IMR-90 (cell line): ENCODE results near the gene DOCK7. TPM values are rescaled to one million over a fixed set of nuclear protein-coding genes. Genes with fewer than 3 reads are reported as not detected.

ENCODE experiments used
- ATAC-seq: fragments of 200-7000 bp; cut with Tn5 transposase; 2 replicates; pipeline ENCODE4 v1.9.1; 2020; ENCODE audit warnings: low read depth, mild to moderate bottlenecking, moderate library complexity
- BruUV-seq: library from RNA; stranded (reverse); fragments of 400-500 nt; replicated peaks from 2 replicates; lab custom pipeline; 2021; lab: Mats Ljungman, UMichigan
- CTCF ChIA-PET: fragments of 300-600 bp; formaldehyde crosslinking; extraction: SDS; loops from one replicate; lab custom pipeline; 2021; ENCODE audit warnings: antibody characterized with exemption; lab: Yijun Ruan, JAX
- POLR2A ChIA-PET: fragments of 300-600 bp; sonication (Branson Sonifier 250); formaldehyde crosslinking; loops from one replicate; lab custom pipeline; 2022; ENCODE audit warnings: antibody characterized with exemption; ENCODE audit not compliant: unreplicated experiment; lab: Charles Lee
- DNase-seq: peaks from one replicate; pipeline ENCODE4 v3.0.0; 2013
- H2AFZ ChIP-seq: replicated peaks from 2 replicates; pipeline ENCODE3; 2013; ENCODE audit warnings: low read length, mild to moderate bottlenecking; ENCODE audit not compliant: poor library complexity
- H2AK5ac ChIP-seq: 2 replicates; pipeline ENCODE4 v1.6.1; 2013; ENCODE audit warnings: low read depth, low read length, inconsistent platforms
- H2AK9ac ChIP-seq: replicated peaks from 2 replicates; pipeline ENCODE3; 2013; ENCODE audit warnings: mild to moderate bottlenecking, low read depth, low read length, moderate library complexity; ENCODE audit not compliant: poor library complexity
- H2BK120ac ChIP-seq: 2 replicates; pipeline ENCODE4 v1.6.1; 2013; ENCODE audit warnings: low read depth, low read length, inconsistent platforms
- H2BK15ac ChIP-seq: 3 replicates; pipeline ENCODE4 v1.6.1; 2013; ENCODE audit warnings: low read depth, low read length, inconsistent platforms
- H2BK20ac ChIP-seq: 2 replicates; pipeline ENCODE4 v1.6.1; 2013; ENCODE audit warnings: low read depth, mild to moderate bottlenecking, inconsistent platforms, low read length, moderate library complexity
- H2BK5ac ChIP-seq: 2 replicates; pipeline ENCODE4 v1.6.1; 2013; ENCODE audit warnings: mild to moderate bottlenecking, low read depth, low read length, inconsistent platforms; ENCODE audit not compliant: poor library complexity, severe bottlenecking
- H3K14ac ChIP-seq: replicated peaks from 2 replicates; pipeline ENCODE4 v1.6.1; 2013; ENCODE audit warnings: low read depth, low read length, inconsistent platforms
- H3K18ac ChIP-seq: 2 replicates; pipeline ENCODE4 v1.6.1; 2013; ENCODE audit warnings: low read depth, low read length, control low read depth
- H3K23ac ChIP-seq: 2 replicates; pipeline ENCODE4 v1.6.1; 2013; ENCODE audit warnings: low read depth, low read length, inconsistent platforms
- H3K27ac ChIP-seq: 2 replicates; pipeline ENCODE4 v1.5.1; 2013; ENCODE audit warnings: mild to moderate bottlenecking, control low read depth, low read length; ENCODE audit not compliant: insufficient read depth
- H3K27me3 ChIP-seq: 2 replicates; pipeline ENCODE4 v1.6.1; 2013; ENCODE audit warnings: low read length; ENCODE audit not compliant: control insufficient read depth, insufficient read depth
- H3K36me3 ChIP-seq: 2 replicates; pipeline ENCODE4 v1.6.1; 2013; ENCODE audit warnings: low read length, mixed read lengths; ENCODE audit not compliant: control insufficient read depth, insufficient read depth
- H3K4ac ChIP-seq: 2 replicates; pipeline ENCODE4 v1.6.1; 2013; ENCODE audit warnings: low read depth, low read length, inconsistent platforms
- H3K4me1 ChIP-seq: 2 replicates; pipeline ENCODE4 v1.6.1; 2013; ENCODE audit warnings: low read length, mixed read lengths; ENCODE audit not compliant: control insufficient read depth, insufficient read depth
- H3K4me2 ChIP-seq: 2 replicates; pipeline ENCODE4 v1.6.1; 2013; ENCODE audit warnings: low read depth, mild to moderate bottlenecking, control low read depth, low read length, moderate library complexity
- H3K4me3 ChIP-seq: 2 replicates; pipeline ENCODE4 v1.5.1; 2013; ENCODE audit warnings: low read depth, mild to moderate bottlenecking, control low read depth, low read length, moderate library complexity; ENCODE audit not compliant: insufficient read depth
- H3K56ac ChIP-seq: 2 replicates; pipeline ENCODE4 v1.6.1; 2013; ENCODE audit warnings: low read length, inconsistent platforms; ENCODE audit not compliant: insufficient read depth; ENCODE audit errors: extremely low read depth
- H3K79me1 ChIP-seq, 2 experiments: 2 replicates each; pipeline ENCODE4 v1.6.1; 2013; ENCODE audit warnings: low read length in 2 of 2, inconsistent platforms in 1 of 2, low read depth in 1 of 2
- H3K9ac ChIP-seq: 2 replicates; pipeline ENCODE4 v1.6.1; 2013; ENCODE audit warnings: low read depth, low read length, control low read depth
- H3K9me1 ChIP-seq: 2 replicates; pipeline ENCODE4 v1.6.1; 2013; ENCODE audit warnings: low read length, inconsistent platforms; ENCODE audit not compliant: insufficient read depth
- H3K9me3 ChIP-seq: 2 replicates; pipeline ENCODE4 v1.6.1; 2013; ENCODE audit warnings: low read length; ENCODE audit not compliant: control insufficient read depth, insufficient read depth
- H4K20me1 ChIP-seq: 2 replicates; pipeline ENCODE4 v1.6.1; 2013; ENCODE audit warnings: low read length, inconsistent platforms; ENCODE audit not compliant: insufficient read depth
- H4K5ac ChIP-seq: 2 replicates; pipeline ENCODE4 v1.6.1; 2013; ENCODE audit warnings: mild to moderate bottlenecking, low read depth, low read length, control low read depth
- H4K8ac ChIP-seq, 2 experiments: 2 replicates each; pipeline ENCODE4 v1.6.1; 2013; ENCODE audit warnings: low read depth in 2 of 2, low read length in 2 of 2, control low read depth in 1 of 2, inconsistent platforms in 1 of 2
- H4K91ac ChIP-seq: 2 replicates; pipeline ENCODE4 v1.6.1; 2013; ENCODE audit warnings: low read depth, low read length, inconsistent platforms; ENCODE audit not compliant: insufficient read depth
- CHD1 ChIP-seq: IDR thresholded peaks from 2 replicates; pipeline ENCODE4 v1.6.1; 2012; ENCODE audit warnings: low read depth, low read length, improper control_type of control experiment
- MAZ ChIP-seq: IDR thresholded peaks from 2 replicates; pipeline ENCODE4 v1.6.1; 2012; ENCODE audit warnings: low read depth, mild to moderate bottlenecking, low read length, improper control_type of control experiment, moderate library complexity, borderline replicate concordance
- RAD21 ChIP-seq: IDR thresholded peaks from 2 replicates; pipeline ENCODE4 v1.6.1; 2012; ENCODE audit warnings: low read length, improper control_type of control experiment
- RCOR1 ChIP-seq: IDR thresholded peaks from 2 replicates; pipeline ENCODE4 v1.6.1; 2012; ENCODE audit warnings: mild to moderate bottlenecking, low read length, improper control_type of control experiment; ENCODE audit not compliant: insufficient replicate concordance
- dilution Hi-C: fragments of 300-500 bp; cut with HindIII; formaldehyde crosslinking; loops from one replicate; pipeline ENCODE4 v1.14.3; 2018; ENCODE audit warnings: low sequenced_read_pairs; ENCODE audit not compliant: unreplicated experiment
- in situ Hi-C: fragments of 300-500 bp; cut with MboI; formaldehyde crosslinking; loops from 3 replicates; pipeline ENCODE4 v1.14.3; 2019; ENCODE audit warnings: low sequenced_read_pairs, inconsistent platforms, mixed read lengths
- intact Hi-C: fragments of 100-400 bp; cut with micrococcal nuclease; formaldehyde crosslinking; loops from 2 replicates; pipeline ENCODE4 v1.10.0; 2022
- polyA plus RNA-seq, 3 experiments: library from polyadenylated mRNA; depleted of rRNA; stranded (reverse); fragments of >200 nt; gene quantifications; 2 replicates each; pipeline ENCODE4 v1.2.3, GENCODE V29; 2012; ENCODE audit warnings: low replicate concordance in 1 of 3
- total RNA-seq: library from RNA; depleted of rRNA; stranded (reverse); fragments of >200 nt; gene quantifications from 2 replicates; pipeline ENCODE4 v1.2.3, GENCODE V29; 2012
- TF ChIP-seq, protein P1 (sequence below): fragments of 150-350 bp; IDR thresholded peaks from 2 replicates; pipeline ENCODE4 v1.6.1; 2017; ENCODE audit warnings: mild to moderate bottlenecking, antibody characterized with exemption, low read length, low read depth
- TF ChIP-seq, protein P2 (sequence below): fragments of 150-350 bp; IDR thresholded peaks from 2 replicates; pipeline ENCODE4 v1.6.1; 2016; ENCODE audit warnings: low read depth, mild to moderate bottlenecking, low read length, moderate library complexity, borderline replicate concordance

DOCK7 gene
- total and polyA plus RNA-seq, 2 of the 4 experiments (the other 2 are of a cell fraction): 38.0 to 97.7 TPM

DNA sequence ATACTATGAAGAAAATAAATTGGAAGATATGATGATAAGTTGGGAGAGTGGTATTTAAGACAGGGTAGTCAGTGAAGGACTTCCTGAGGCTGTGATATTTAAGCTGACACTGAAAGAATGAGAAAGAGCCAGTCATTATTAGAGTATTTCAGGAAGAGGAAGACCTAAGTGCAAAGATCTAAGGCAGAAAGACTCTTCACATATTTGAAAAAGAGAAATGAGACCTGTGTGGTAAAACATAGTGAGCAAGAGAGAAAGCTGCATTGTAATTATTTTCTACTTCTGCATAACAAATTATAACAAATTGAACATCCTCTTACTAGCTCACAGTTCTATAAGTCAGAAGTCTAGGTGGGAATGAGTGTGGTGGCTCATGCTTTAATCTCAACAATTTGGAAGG lies 34.6 kb upstream of the DOCK7 start:
- no peaks in the 10 kb centered on the region for H3K27me3 ChIP-seq
- H2AK9ac ChIP-seq: no peak overlapping the region
- no TSS peak for BruUV-seq
- no peak for DNase-seq
- no peak overlapping the region for H2BK20ac ChIP-seq
- ATAC-seq: no peak
- dilution Hi-C loops (no loop called here), intact Hi-C loops (no loop called here), in situ Hi-C loops (no loop called here)
- no peak for TF ChIP-seq RAD21
- no peak for TF ChIP-seq MAZ
- TF ChIP-seq RCOR1: no peak
- TF ChIP-seq, protein P1, sequence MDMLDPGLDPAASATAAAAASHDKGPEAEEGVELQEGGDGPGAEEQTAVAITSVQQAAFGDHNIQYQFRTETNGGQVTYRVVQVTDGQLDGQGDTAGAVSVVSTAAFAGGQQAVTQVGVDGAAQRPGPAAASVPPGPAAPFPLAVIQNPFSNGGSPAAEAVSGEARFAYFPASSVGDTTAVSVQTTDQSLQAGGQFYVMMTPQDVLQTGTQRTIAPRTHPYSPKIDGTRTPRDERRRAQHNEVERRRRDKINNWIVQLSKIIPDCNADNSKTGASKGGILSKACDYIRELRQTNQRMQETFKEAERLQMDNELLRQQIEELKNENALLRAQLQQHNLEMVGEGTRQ: no peak
- TF ChIP-seq, protein P2, sequence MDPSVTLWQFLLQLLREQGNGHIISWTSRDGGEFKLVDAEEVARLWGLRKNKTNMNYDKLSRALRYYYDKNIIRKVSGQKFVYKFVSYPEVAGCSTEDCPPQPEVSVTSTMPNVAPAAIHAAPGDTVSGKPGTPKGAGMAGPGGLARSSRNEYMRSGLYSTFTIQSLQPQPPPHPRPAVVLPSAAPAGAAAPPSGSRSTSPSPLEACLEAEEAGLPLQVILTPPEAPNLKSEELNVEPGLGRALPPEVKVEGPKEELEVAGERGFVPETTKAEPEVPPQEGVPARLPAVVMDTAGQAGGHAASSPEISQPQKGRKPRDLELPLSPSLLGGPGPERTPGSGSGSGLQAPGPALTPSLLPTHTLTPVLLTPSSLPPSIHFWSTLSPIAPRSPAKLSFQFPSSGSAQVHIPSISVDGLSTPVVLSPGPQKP: no peak
- no peak for TF ChIP-seq CHD1
- H4K8ac ChIP-seq: no peak overlapping the region
- no peak overlapping the region for H3K27ac ChIP-seq
- H3K23ac ChIP-seq: no peak overlapping the region
- H3K9ac ChIP-seq: no peak overlapping the region
- H3K14ac ChIP-seq: no peak overlapping the region
- CTCF ChIA-PET: interaction anchor here (1.0 to 1.2 kb wide), 2 partner anchors 12 to 23 kb away, joined by 4 read pairs; no protein-coding TSS in a partner anchor
- H3K36me3 ChIP-seq: no peaks in the 10 kb centered on the region
- no peak overlapping the region for H2AFZ ChIP-seq
- H3K9me3 ChIP-seq: no peaks in the 10 kb centered on the region
- H2BK120ac ChIP-seq: no peak overlapping the region
- H3K4ac ChIP-seq: no peak overlapping the region
- H3K79me1 ChIP-seq: no peaks in the 10 kb centered on the region; a peak in 1 of 4 replicates
- no peak overlapping the region for H2BK15ac ChIP-seq
- no peak overlapping the region; the same call in 1 of the 2 replicates for H4K5ac ChIP-seq
- no peak overlapping the region for H3K4me2 ChIP-seq
- no peaks in the 10 kb centered on the region for H3K9me1 ChIP-seq
- POLR2A ChIA-PET: interaction anchor here (0.9 kb wide), 1 partner anchor 24 kb away, joined by 3 read pairs; no protein-coding TSS in a partner anchor
- H4K91ac ChIP-seq: no peak overlapping the region
- H3K18ac ChIP-seq: no peak overlapping the region
- no peak overlapping the region for H2AK5ac ChIP-seq
- H3K4me1 ChIP-seq: peaks cover 9% of the 10 kb centered on the region
- H2BK5ac ChIP-seq: no peak overlapping the region
- no peaks in the 10 kb centered on the region for H4K20me1 ChIP-seq
- no peak overlapping the region for H3K4me3 ChIP-seq
- H3K56ac ChIP-seq: no peak overlapping the region
